C4-2B (cell line): Measurements from ENCODE around the gene OCA2.

ENCODE experiments used
- ZFX ChIP-seq: fragments of 450-650 bp; IDR thresholded peaks from 2 replicates; pipeline ENCODE4 v1.6.1; 2017
- TF ChIP-seq, protein P1 (sequence below): fragments of 450-650 bp; conservative IDR thresholded peaks from 2 replicates; pipeline ENCODE4 v1.5.1; 2017; ENCODE audit warnings: mild to moderate bottlenecking

DNA sequence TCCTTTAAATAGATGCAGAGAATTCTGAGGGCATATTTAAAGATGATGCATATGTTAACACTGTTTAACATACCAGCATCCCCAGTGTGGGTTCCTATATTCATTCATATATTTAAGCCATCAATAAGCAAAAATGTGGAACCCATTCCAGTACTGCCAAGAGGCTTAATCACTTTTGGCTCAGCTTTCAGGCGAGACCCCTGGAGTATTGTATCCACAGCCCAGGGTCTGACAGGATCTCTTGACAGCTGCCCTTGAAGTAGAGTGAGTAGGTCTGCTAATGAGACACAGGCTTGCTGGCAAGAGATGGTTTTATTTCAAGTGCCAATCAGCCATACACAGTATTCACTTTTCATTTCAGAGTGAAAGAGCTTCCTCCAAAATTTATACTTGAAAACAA lies 367.3 kb downstream of the OCA2 start:
- TF ChIP-seq, protein P1, sequence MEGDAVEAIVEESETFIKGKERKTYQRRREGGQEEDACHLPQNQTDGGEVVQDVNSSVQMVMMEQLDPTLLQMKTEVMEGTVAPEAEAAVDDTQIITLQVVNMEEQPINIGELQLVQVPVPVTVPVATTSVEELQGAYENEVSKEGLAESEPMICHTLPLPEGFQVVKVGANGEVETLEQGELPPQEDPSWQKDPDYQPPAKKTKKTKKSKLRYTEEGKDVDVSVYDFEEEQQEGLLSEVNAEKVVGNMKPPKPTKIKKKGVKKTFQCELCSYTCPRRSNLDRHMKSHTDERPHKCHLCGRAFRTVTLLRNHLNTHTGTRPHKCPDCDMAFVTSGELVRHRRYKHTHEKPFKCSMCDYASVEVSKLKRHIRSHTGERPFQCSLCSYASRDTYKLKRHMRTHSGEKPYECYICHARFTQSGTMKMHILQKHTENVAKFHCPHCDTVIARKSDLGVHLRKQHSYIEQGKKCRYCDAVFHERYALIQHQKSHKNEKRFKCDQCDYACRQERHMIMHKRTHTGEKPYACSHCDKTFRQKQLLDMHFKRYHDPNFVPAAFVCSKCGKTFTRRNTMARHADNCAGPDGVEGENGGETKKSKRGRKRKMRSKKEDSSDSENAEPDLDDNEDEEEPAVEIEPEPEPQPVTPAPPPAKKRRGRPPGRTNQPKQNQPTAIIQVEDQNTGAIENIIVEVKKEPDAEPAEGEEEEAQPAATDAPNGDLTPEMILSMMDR, result no peak
- no peak for TF ChIP-seq ZFX
